Stimulated activated CD4-positive, alpha-beta T cell treated with anti-CD3 and anti-CD28 coated beads, Interleukin-15, amount 100 ng/mL, for 48 hours (primary cell): Measurements from ENCODE around the gene CACNA1H.

Experiments
- DNase-seq, 2 donors: peaks; one replicate each; pipeline ENCODE4 v3.0.0-alpha.2; 2020; ENCODE audit warnings: low read depth in 2 of 2

The CACNA1H gene

DNA sequence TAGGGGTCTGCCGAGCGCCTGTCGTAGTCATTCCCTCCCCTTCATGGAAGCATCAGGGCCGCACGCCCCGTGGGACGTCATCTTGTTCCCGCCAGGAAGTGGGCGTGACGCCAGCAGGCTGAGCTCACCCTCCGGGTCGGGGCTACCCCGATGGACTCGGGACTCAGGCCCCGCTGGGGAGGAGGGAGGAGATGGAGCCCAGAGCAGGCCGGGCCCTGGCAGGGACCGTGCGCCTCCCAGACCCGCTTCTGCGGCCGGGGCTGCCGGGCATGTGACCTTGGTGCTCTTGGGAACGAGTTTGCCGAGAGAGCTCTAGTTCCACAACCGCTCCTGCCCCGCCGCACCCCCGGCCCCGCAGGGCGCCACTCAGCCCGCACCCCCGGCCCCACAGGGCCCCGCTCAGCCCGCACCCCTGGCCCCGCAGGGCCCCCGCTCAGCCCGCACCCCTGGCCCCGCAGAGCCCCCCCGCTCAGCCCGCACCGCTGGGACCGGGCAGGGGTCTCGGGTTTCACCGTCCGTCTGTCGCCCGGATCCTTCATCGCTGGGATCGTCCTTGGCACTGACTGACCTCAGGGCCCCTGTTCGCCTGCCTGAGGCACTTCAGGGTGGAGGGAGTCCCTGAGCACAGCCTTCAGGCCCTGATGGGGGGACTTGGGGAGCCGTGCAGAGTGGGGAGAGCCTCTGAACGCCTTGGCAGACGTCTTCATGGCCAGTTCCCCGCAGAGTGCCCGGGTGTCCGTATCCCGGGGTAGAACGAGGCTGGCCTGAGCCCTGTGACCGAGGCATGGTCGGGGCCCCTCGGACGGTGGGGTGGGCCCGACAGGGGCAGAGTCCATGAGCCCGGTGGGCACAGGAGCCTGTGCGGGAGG, 5.8 kb downstream of the CACNA1H start:
- DNase-seq, result no peak

DNA sequence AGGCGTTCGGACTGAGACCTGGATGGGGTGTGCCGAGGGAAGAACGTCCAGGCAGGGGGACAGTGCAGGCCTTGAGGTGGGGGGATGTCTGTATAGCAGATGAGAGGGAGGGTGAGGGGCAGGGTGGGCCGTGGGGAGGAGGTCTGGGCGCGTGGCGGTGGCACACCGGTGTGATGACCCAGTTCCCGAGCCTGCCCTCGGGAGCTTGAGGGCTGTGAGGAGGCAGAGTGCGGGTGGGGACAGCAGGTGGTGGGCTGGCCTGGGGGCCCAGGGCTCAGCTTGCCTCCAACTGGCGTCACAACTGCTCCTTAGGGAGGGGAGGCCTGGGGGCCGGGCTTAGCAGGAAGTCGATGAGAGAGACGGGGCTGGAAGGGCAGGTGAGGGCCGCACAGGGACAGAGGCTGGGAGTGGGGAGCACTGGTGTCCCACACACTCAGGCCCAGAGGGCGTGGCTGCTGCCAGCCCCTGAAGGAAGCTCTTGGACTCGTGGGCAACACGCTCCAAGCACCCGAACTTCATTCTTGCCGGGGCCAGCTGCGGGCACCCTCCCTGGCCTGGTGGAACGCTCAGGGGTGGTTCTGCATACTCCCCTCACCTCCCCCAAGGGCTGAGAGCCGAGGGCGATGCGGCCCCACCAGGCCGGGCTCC, 6.5 kb downstream of the CACNA1H start:
- no peak for DNase-seq

DNA sequence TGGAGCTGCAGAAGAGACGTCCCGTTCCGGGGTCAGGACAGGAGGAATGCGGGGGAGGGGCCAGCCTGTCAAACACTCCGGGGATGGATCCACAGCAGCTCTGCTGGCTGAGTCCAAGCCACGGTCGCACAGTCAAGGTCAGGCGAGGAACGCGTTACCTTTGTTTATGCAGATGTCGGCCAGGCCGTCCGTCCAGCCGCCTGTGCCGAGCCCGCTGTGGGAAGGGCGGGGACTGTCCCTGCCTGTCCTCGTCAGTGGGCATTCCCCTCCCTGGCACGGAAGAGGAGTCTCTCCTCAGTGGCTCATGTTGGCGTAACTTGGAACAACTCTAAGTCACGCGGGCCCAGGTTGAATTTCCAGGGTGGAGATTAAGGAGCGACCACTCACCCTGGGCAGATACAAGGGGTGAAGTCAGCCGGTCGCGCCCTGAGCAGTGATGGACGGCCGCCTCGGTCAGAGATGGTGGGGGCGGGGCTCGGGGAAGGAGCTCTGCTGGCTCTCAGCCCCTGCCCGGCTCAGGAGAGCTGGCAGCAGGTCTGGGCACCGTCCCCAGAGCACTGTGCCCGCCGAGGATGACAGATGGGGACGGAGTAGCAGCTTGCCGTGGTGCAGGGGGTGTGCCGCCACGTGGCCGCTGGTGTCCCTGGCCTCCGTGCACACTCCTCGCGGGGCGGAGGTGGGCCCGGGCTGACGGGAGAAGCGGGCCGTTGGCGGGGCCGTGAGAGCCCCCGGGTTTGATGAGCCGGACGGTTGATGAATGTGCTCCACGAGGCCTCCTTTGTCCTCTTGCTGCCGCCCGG, 7.3 kb downstream of the CACNA1H start:
- DNase-seq, result no peak

DNA sequence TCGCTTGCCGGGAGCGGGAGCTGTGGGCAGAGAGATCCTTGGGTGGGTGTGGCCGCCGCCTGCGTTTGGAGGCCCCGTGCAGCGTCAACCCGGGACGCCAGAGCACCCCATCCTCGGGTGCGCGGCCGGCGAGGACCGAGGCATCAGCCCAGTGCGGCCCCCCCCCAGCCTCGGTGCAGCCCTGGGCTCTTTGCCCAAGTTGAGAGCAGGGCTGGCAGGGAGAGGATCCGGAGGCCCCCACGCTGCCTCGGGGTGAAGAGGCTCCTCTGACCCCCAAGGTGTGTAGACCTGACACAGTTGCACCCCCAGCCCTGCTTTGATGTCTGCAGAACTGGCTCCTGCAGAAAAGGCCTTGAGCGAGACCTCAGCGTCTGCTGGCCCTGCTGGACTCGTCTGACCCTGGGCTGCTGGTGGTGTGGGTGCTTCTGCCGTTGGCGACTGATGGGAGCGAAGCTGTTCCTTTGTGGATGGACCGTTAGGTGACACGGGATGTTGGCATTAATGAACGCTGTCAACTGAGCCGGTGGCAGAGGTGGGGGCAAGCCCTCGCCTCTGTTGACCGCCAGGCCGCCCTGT, 8.0 kb downstream of the CACNA1H start:
- no peak for DNase-seq

DNA sequence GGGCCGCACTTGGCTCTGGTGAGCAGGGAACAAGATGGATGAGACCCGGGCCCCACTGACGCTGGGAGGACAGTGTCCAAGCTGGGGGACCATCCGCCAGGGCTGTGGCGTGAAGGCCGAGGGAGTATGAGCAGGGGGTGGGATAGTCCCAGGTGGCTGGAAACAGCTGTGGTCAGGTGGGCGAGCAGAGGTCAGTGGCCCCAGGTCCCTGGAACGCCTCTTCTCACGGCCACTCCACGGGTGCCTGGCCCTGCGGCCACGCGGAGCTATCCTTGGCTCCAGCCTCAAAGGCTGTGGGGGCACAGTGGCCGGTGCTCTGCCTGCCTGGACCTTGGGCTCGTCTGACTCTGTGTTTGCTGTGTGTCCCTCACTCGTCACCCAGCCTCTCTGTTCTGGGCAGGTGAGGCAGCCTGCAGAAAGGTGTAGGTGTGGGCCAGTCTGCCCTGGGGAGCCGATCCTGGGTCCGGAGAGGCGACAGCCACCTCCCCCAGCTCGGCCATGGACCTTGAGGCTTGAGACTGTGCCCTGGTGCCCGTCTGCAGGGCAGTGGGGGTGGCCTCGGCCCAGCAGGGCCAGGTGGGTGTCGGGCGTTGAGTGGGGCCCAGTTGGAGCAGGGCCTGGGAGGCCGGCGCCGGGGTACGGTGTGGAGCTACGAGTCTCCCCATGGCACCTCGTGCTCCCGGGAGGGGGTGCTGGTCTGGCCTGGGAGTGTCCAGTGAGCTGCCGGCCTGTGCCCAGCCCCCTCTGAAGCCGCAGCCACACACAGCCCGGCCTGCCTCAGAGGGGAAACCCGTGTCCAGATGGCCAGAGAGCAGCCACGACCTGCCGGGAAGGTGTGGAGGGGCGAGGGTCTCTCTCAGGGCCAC, 10.0 kb downstream of the CACNA1H start:
- no peak for DNase-seq

DNA sequence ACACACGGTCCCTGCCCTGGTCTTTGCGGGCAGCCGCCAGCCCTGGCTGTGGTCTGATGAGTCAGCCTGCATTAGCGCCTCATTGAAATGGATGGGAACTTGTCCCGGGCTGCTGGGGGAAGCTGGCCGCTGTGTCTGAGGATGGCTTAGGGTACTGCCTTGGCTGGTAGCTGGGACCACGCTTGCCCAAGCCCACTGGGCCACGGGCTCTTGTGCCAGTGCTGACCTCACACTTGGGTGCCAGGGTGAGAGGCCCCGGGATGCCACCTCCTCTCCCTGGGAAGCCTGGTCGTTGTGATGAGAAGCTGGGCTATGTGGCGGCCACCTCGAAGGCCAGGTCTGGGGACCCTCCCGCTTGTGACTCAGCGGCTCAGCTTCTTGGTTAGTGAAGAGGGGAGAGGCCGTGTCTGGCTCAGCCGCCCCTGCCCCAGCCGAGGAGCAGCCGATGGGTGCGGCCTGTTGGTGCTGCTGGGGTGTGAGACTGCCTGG, 10.7 kb downstream of the CACNA1H start:
- no peak for DNase-seq

DNA sequence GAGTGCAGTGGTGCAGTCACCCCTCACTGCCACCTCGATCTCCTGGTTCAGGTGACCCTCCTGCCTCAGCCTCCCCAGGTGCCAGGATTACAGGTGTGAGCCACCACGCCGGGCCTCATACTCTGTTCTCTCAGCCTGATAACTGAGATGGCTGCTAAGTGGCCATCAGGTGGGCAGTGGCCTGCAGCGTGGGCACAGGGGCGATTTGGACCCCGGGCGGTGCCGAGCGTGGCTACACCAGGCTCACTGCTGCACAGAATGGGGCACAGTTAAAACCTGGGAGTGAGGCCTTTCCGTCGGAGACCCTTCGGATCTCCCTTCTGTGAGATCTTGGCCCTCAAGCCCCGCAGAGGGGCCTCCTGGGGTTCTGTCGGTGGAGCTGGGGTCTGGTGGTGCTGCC, 11.5 kb downstream of the CACNA1H start:
- no peak for DNase-seq

DNA sequence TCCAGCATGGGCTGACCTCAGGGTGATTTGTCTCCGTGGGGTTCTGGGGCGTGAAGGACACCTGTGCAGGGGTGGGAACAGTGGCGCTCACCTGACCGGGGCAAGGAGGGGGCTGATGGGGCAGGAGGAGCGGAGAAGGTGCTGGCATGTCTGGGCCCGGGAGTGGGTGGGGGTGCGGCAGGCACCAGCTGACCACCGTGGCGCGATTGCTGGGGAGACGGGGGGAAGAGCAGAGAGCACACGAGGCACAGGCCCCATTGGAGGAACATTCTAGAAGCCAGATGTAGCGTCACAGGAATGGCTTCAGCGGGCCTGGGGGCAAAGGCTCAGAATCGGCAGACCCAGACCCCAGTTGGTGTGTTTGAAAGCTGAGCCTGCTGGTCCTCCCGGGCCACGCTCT, 12.1 kb downstream of the CACNA1H start:
- no peak for DNase-seq

DNA sequence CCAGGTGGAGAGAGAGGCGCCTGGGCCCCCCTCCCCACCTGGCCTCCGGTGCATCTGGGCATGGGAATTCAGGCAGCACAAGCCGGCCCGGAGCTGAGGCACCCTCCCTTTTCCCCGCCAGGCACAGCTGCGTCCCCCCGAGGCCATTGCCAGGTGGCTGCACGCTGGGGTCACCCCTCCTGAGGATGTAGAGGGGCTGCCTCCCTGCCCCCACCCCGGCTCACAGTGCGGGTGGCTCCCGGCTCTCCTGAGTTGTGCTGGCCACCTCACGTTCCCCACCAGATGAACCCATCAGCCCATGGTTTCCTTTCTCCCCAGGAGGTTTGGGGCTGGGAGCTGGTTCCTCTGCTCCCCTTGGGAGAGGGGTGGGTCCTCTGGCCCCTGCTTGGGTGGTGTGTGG, 12.6 kb downstream of the CACNA1H start:
- DNase-seq, result no peak

DNA sequence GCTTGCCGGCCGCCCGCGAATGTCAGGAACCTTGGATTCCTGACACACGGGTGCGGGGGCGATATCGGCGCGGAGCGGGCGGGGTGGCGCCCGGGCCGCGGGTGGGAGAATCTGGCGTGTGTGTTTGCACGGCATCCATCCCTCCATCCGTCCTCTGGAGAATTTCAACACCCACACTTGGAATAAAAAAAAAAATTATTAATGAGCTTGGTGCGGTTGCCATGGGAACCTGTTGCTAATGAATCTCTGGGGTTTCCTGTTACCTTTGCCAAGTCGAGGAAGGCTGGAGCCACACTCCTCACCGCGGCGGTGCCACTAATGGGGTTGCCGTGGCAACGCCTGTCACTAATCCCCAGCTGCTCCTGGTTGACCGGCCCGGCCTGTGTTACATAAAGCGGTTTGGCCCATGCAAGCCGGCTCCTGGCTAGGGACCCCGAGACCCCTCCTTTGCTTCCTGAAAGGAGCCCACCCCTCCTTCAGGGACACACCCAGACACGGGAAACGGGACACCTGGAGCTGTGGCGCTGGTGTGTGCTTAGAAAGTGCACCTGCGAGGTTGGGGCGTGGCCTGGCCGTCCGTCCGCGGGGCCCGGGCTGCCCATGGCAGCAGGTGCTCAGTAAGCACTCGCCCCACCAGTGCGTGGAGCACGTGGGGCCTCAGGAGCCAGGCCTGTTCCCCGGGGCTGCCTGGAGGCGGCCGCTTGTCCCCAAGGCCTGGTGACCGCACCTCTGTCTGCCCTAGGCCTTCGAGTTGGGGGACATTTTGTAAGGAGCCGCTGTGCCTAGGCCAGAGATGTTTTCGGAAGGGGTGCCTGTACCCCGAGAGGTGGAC, 14.6 kb downstream of the CACNA1H start:
- DNase-seq, result no peak

DNA sequence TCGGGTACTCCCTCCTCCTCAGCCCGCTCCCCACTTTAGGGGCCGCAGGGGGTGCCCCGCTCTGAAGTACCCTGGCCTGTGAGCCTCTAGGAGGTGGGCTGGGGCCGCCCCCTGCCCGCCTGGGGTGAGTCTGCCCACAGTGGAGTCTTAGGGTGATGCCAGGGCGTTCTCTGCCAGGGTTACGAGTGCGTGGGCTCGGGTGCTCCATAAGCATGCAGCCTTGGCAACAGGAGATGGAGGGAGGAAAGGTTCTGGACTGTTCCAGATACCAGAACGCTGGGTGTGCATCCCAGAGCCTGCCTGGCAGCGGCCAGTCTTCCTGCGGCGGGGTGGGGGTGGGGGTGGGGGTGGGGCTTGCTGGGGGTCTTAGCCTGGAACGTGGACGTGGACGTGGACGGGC, 15.9 kb downstream of the CACNA1H start:
- no peak for DNase-seq

DNA sequence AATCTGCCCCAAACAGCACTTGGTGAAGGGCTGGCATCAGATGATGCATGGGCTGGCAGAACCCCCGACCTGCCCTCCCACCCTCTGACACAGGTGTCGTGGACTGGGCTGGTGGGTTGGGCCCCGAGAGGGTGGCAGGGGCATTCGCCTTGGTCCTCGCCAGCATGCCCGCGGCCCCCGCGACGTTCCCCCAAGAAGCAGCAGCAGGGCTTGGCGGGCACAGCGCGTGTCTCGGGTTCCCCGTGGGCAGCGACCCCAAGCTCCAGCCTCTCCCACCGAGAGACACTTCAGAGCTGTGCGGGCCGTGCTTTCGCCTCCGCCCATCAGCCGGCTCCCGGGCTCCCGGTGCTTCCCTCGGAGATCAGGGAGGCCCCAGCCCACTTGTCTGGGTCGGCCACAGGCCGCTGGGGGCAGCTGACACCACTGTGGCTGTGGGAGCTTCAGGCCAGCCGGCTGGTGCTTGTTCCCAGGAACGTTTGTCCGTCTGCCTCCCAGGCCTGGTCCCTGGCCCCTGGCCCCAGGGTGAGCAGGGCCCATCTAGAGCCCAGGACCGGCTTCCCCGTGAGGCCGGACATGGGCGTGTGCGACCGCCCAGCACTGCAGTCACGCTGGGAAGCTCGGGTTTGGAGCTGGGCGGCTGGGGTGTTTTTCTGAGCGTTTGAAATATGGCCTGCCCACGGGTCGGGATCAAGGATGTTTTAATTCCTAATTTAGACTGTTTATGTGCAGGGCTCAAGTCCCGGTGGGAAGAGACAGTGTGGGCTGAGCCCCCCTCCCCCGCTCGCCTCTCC, 16.6 kb downstream of the CACNA1H start:
- no peak for DNase-seq

DNA sequence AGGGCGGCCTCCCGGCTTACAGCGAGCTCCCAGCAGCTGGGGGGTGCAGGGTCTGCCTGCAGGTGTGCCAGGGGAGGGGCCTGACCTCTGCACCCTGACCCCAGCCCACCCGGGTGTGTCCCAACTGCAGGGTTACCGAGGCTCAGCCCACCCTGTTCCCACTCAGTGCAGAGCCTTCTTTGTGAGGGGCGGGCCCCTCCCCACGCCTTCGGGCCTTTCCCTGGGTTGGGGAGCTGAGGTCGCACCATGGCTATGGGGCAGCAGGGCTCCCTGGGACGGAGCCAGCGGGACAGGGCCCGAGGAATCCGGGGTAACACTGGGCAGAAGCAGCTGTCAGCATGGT, 17.1 kb downstream of the CACNA1H start:
- no peak for DNase-seq

DNA sequence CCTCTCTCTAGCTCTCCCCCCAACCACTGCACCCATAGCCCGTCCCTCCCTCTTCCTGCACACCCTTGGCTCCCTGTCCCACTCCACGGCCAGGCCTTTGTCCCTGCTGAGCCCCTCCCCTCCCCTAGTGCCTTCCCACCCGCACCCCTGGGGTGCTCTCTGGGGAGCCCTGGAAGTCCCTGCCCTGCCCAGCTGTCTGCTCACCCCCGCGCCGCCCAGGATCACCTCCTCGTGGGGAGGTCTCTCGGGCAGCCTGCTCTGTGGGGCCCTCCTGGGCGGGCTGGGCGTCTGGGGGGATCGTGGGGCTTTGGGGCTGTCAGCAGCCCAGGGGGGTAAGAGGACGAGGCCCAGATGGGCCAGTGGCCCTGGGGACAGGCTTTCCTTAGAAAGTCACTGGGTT, 18.1 kb downstream of the CACNA1H start:
- DNase-seq, result no peak

DNA sequence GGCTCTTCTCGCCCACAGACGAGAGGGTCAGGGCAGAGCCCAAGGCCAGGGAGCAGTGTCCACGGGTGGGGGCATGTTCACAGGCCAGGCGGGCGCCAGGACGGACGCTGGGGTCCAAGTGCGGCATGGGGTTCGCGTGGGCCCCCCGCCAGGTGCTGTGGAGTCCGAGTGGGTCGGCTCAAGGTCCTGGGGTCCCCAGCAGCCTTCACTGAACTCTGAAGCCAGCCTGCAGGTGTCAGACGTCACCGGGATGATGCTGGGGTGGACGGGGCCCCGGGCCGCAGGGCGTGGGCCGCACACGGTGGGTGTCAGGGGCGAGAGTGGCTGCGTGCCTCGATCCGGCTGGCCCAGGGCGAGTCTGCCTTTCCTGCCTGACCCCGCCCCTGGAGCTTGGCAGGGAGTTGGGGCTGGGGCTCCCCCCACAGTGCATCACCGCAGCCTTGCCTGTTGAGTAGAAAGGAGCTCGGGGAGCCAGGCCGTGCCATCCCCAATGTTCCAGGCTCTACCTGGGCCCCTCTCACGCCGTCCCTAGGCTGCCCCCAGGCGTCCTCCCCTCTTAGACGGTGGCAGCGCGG, 19.0 kb downstream of the CACNA1H start:
- DNase-seq, result no peak

DNA sequence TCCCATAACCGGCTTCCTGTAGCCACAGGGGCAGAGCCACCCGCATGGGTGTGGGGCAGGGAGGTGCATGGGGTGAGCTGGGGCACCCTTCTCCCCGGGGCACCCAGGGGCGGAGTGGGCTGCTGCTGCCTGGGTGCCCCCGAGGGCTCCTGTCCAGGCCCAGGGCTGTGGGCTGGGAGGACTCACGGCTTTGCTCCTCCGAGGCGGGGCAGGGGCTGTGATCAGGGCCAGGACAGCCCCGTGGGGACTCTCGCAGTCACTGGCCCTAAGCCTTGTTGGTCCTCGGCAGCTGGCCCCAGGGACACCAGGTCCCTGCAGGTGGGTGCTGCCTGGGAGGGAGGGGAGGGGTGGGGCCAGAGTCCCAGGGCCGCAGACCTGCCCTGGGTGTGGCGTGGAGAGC, 19.7 kb downstream of the CACNA1H start:
- DNase-seq, result no peak

DNA sequence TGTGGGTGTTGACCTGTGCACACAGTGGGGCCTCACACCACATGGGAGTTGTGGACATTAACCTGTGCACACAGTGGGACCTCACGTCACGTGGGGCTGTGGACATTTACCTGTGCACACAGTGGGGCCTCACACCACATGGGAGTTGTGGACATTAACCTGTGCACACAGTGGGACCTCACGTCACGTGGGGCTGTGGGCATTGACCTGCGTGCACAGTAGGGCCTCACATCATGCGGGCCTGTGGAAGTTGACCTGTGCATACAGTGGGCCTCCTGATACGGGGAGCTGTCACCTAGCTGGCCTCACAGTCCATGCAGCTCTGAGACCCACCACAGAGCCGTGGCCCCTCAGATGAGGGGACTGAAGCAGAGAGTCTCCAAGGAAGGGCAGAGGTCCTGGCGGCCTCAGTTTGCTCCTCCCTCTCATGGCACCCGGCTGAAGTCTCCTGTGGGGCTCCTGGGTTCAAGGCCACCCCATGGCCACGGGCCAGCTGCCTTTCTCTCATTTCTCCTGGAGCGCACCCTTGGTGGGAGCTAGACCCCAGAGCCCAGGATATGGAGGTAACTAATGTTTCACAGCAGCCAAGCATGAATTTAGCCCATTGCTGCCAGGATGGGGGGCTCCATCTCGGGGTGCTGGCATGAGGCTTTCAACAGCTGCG, 21.0 kb downstream of the CACNA1H start:
- DNase-seq, result no peak

DNA sequence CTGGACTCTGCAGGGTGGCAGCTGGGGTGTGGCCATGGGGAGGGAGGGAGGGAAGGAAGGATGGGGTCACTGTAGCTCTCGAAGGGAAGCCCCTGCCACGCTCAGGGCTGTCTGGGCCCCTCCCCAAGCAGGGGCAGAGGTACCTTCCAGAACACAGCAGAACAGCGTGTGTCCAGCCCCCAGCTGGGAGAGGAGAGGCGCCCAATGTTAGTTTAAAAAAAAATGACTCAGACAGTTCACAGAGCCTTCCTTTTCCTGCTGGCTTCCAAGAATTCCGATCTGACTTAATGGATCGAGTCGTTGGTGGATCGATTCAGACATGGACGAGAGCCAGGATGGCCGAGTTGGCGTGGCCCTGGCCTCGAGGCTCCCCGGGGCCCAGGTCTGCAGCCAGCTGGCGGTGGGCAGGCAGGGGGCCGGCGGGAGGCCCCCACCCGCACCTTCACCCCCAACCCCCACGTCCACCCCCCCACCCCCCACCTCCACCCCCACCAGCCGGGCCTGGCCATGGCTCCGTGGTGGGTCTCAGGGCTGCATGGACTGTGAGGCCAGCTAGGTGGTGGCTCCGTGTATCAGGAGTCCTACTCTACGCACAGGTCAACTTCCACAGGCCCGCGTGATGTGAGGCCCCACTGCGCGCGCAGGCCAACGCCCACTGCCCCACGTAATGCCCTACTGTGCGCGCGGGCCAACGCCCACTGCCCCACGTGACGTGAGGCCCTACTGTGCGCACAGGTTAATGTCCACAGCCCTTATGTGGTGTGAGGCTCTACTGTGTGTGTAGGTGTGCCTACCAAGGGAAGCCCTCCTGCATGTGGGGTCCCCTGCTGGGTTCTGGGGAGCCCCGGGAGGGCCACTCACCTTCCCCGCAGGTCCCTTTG, 21.8 kb downstream of the CACNA1H start:
- DNase-seq, result no peak
